HEK293 (cell line): ENCODE results near the gene SKI.

Experiments used
- CTCF ChIA-PET: fragments of 350-600 bp; formaldehyde crosslinking; extraction: SDS; loops from one replicate; lab custom pipeline; 2021; ENCODE audit warnings: antibody characterized with exemption; lab: Yijun Ruan, JAX
- POLR2A ChIA-PET: fragments of 300-600 bp; formaldehyde crosslinking; extraction: SDS; loops from one replicate; lab custom pipeline; 2020; ENCODE audit warnings: antibody characterized with exemption, inconsistent platforms; lab: Yijun Ruan, JAX
- H3K27ac ChIP-seq: fragments of 200-500 bp; sonication (Bioruptor generic); 2 replicates; pipeline ENCODE4 v1.5.1; 2014; ENCODE audit warnings: low read depth, low read length, control low read depth, inconsistent platforms; ENCODE audit errors: extremely low read depth
- H3K36me3 ChIP-seq, 2 experiments: fragments of 200-500 bp in 1 of 2; sonication (Bioruptor generic) in 1 of 2; 1 replicate in 1 of 2; 2 replicates in 1 of 2; pipeline ENCODE4 v1.5.1; 2014 to 2017; ENCODE audit warnings: inconsistent platforms in 2 of 2, low read length in 2 of 2; ENCODE audit not compliant: control insufficient read depth in 2 of 2, insufficient read depth in 1 of 2
- H3K4me1 ChIP-seq: fragments of 200-500 bp; sonication (Bioruptor generic); 2 replicates; pipeline ENCODE4 v1.5.1; 2014; ENCODE audit warnings: mild to moderate bottlenecking, low read length, inconsistent platforms; ENCODE audit not compliant: control insufficient read depth, insufficient read depth
- H3K4me3 ChIP-seq: 2 replicates; pipeline ENCODE4 v1.5.1; 2011; ENCODE audit warnings: low read depth, mild to moderate bottlenecking, control low read depth, low read length, moderate library complexity
- H3K9me3 ChIP-seq: fragments of 200-500 bp; sonication (Bioruptor generic); 2 replicates; pipeline ENCODE4 v1.5.1; 2014; ENCODE audit warnings: low read depth, low read length, inconsistent platforms; ENCODE audit not compliant: control insufficient read depth, insufficient read depth
- GLIS1 ChIP-seq: fragments of 450-650 bp; formaldehyde crosslinking; IDR thresholded peaks from 2 replicates; pipeline ENCODE4 v1.5.1; 2016; ENCODE audit warnings: missing biosample characterization, missing genetic modification characterization
- GLIS2 ChIP-seq: fragments of 450-650 bp; formaldehyde crosslinking; IDR thresholded peaks from 2 replicates; pipeline ENCODE4 v1.5.1; 2016; ENCODE audit warnings: missing biosample characterization, missing genetic modification characterization
- HOXD13 ChIP-seq: sonication (generic); formaldehyde crosslinking; IDR thresholded peaks from 2 replicates; pipeline ENCODE4 v1.8.0; 2022; ENCODE audit warnings: missing genetic modification reagents, borderline replicate concordance
- KLF1 ChIP-seq: fragments of 450-650 bp; formaldehyde crosslinking; IDR thresholded peaks from 2 replicates; pipeline ENCODE4 v1.5.1; 2016; ENCODE audit warnings: missing biosample characterization, missing genetic modification characterization
- KLF8 ChIP-seq: fragments of 450-650 bp; formaldehyde crosslinking; IDR thresholded peaks from 2 replicates; pipeline ENCODE4 v1.5.1; 2016; ENCODE audit warnings: missing biosample characterization, missing genetic modification characterization
- KLF9 ChIP-seq: fragments of 450-650 bp; formaldehyde crosslinking; IDR thresholded peaks from 2 replicates; pipeline ENCODE4 v1.5.1; 2016; ENCODE audit warnings: missing biosample characterization, missing genetic modification characterization, low read depth
- PRDM10 ChIP-seq: fragments of 450-650 bp; formaldehyde crosslinking; IDR thresholded peaks from 2 replicates; pipeline ENCODE4 v1.5.1; 2016; ENCODE audit warnings: missing biosample characterization, missing genetic modification characterization
- PRDM4 ChIP-seq: fragments of 450-650 bp; formaldehyde crosslinking; IDR thresholded peaks from 2 replicates; pipeline ENCODE4 v1.5.1; 2017; ENCODE audit warnings: missing biosample characterization, missing genetic modification characterization
- ZNF169 ChIP-seq: fragments of 450-650 bp; formaldehyde crosslinking; IDR thresholded peaks from 2 replicates; pipeline ENCODE4 v1.5.1; 2016; ENCODE audit warnings: missing biosample characterization, missing genetic modification characterization
- ZNF214 ChIP-seq: fragments of 450-650 bp; formaldehyde crosslinking; IDR thresholded peaks from 2 replicates; pipeline ENCODE4 v1.5.1; 2017; ENCODE audit warnings: missing biosample characterization, mild to moderate bottlenecking, missing genetic modification characterization, borderline replicate concordance
- ZNF292 ChIP-seq: fragments of 450-650 bp; formaldehyde crosslinking; IDR thresholded peaks from 2 replicates; pipeline ENCODE4 v1.5.1; 2016; ENCODE audit warnings: low read depth, missing biosample characterization, missing genetic modification characterization, borderline replicate concordance
- ZNF555 ChIP-seq: fragments of 450-650 bp; formaldehyde crosslinking; conservative IDR thresholded peaks from 2 replicates; pipeline ENCODE4 v1.5.1; 2017; ENCODE audit warnings: missing biosample characterization, mild to moderate bottlenecking, missing genetic modification characterization, inconsistent platforms
- ZNF585B ChIP-seq: fragments of 450-650 bp; formaldehyde crosslinking; IDR thresholded peaks from 2 replicates; pipeline ENCODE4 v1.5.1; 2016; ENCODE audit warnings: missing biosample characterization, missing genetic modification characterization
- ZNF600 ChIP-seq: fragments of 450-650 bp; formaldehyde crosslinking; IDR thresholded peaks from 2 replicates; pipeline ENCODE4 v1.5.1; 2016; ENCODE audit warnings: missing biosample characterization, missing genetic modification characterization
- ZNF843 ChIP-seq: fragments of 450-650 bp; formaldehyde crosslinking; IDR thresholded peaks from 2 replicates; pipeline ENCODE4 v1.5.1; 2016; ENCODE audit warnings: missing biosample characterization, missing genetic modification characterization

SKI gene

GRCh38 chr1:2284932-2285331 lies 56.8 kb downstream of the SKI start (continued):
- TF ChIP-seq PRDM10 (tag by site-specific recombination) (no peak), HOXD13 (CRISPR knock-in tag) (no peak)
- TF ChIP-seq, all 188 proteins: peak for 0

GRCh38 chr1:2286923-2287322 lies 58.8 kb downstream of the SKI start:
- CTCF ChIA-PET, result no interaction called here
- H3K27ac ChIP-seq, result no peak overlapping the region
- H3K4me3 ChIP-seq, result no peak overlapping the region
- peaks cover 17% of the 10 kb centered on the region for H3K4me1 ChIP-seq
- POLR2A ChIA-PET, result no interaction called here
- H3K36me3 ChIP-seq, result peaks cover 0 to 21% of the 10 kb centered on the region in 2 experiments; a peak in 1 of 3 replicates
- H3K9me3 ChIP-seq, result no peaks in the 10 kb centered on the region
- TF ChIP-seq PRDM4 (tag by site-specific recombination), result 0 out of 2 replicates have a peak, but pooled peaks have one; percentile 14
- TF ChIP-seq ZNF585B (tag by site-specific recombination), result no peak

- no peaks in the 10 kb centered on the region for H3K9me3 ChIP-seq
- no peak overlapping the region for H3K4me3 ChIP-seq
- TF ChIP-seq PRDM10 (tag by site-specific recombination) (no peak), ZNF600 (tag by site-specific recombination) (no peak), ZNF214 (tag by site-specific recombination) (no peak), ZNF292 (no peak), GLIS1 (tag by site-specific recombination) (no peak), KLF8 (0 out of 2 replicates have a peak, but pooled peaks have one; percentile 34), ZNF843 (tag by site-specific recombination) (no peak), ZNF169 (no peak), KLF9 (tag by site-specific recombination) (no peak), ZNF555 (no peak), KLF1 (tag by site-specific recombination) (peak; percentile 66), GLIS2 (tag by site-specific recombination) (peak; percentile 18; the same call in 1 of the 2 replicates)
- CTCF ChIA-PET, result interaction anchor here (0.6 kb wide), 1 partner anchor 1117 kb away, joined by 3 read pairs; no protein-coding TSS in a partner anchor
- peaks cover 17% of the 10 kb centered on the region for H3K4me1 ChIP-seq
- H3K36me3 ChIP-seq, result peaks cover 0 to 21% of the 10 kb centered on the region in 2 experiments; a peak in 1 of 3 replicates
- POLR2A ChIA-PET, result no interaction called here
- H3K27ac ChIP-seq, result no peak overlapping the region
These were observed 59.5 kb downstream of the SKI start for GRCh38 chr1:2287649-2288048.
